GM18507 (cell line): ENCODE measurements around the gene FANCC.
"Not testable (repeated sequence)": the region's sequence is repeated elsewhere in the genome, so short reads cannot be mapped to it uniquely, and the experiment has no call there.

Experiments used
- DNase-seq: peaks from one replicate; pipeline ENCODE4 v3.0.0; 2011; ENCODE audit warnings: low read depth; ENCODE audit not compliant: insufficient read length; ENCODE audit errors: extremely low spot score
- FAIRE-seq: peaks from 2 replicates; lab custom pipeline; 2011; peaks lifted over from hg19 to GRCh38; lab: Jason Lieb, UNC

Gene FANCC

DNA sequence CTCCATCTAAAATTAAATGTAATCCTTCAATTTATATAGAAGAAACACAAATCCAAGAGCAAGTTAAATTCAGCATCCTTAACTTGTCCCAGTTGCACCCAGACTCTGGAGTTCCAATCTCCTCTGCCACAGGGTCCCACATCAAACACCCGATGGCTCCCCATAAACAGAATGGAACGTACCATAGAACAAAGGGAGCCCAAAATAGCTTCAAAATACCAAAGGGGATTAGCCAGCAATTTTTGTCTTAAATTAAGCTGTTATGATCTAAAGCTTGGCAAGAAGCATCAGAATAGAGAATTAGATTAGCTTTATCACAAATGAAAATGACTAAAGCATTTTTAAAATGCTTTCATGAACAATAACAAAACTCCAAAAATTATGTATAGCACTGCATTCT is 112.8 kb downstream of the FANCC start:
- DNase-seq (no peak), FAIRE-seq (no peak)

DNA sequence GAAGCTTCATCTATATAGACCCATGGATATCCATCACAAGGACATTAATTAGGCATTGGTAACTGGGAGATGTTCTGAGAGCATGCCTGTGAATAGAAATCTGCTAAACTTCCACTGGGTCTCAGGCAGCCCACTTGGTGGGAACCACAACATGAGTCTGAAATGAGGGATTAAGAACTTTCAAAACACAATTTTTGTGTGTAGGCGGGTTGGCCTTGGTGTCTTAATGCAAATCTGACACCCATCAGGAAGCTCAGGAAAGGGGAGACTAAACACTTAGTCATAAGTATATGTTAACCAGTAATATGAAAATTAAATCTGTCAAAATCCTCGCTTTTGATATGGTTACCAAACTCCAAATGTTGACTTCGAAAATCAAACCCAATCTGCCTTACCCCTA is 113.2 kb downstream of the FANCC start:
- no peak for DNase-seq
- no peak for FAIRE-seq

- not testable (repeated sequence) for FAIRE-seq, DNase-seq
These were observed 114.5 kb downstream of the FANCC start for GRCh38 chr9:95203019-95203418.

DNA sequence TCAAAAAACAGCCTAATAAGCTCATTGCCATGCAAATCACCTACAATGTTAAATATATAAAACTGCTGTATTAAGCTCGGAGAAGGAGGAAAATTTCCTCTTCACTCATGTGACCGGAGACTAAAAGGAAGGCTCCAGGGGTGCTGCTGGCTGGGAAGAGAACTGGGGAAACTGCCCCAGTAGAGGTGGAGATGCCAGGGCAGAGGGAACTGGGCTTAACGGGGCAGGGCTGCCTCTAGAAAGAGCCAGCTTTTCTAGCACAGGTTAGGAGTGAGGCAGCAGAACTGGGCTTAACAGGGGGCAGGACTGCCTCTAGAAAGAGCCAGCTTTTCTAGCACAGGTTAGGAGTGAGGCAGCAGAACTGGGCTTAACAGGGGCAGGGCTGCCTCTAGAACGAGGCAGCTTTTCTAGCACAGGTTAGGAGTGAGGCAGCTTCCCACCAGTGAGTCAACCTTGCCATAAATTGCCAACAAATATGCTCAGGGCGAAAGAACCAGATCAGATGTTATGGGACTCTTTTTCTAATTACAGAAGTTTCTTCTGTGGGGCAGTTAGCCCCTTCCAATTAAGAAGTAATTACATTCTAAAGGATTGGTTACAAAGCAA is 115.3 kb downstream of the FANCC start:
- FAIRE-seq (no peak), DNase-seq (no peak)

GRCh38 chr9:95201206-95201605 is 116.3 kb downstream of the FANCC start:
- DNase-seq (no peak), FAIRE-seq (no peak)

DNA sequence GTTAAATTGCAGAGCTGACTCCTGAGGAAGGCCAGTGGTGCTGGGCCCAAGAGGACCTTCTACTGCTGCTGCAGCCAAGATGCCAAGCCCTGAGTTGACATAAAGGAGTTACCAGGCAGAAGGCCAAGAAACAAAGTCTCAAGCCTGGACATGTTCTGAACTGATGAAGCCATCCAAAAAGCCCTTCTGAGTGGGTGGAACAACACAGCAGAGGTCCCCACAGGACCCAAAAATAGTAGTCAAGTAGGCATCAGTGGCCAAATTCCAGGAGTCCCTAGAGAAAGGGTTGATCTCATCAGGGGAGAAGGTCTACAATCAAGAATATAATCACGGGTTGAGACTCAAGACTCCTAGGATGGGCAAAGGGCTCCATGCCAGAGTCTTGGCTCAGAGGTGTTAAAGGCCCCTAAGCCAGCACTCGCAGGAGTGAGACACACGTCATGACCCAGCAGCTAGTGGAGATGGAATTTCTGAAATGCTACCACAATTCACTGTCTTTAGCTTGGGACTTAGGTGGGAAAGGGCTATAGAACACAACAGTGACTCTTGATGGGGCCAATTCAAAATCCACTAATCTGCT is 119.7 kb downstream of the FANCC start:
- FAIRE-seq (no peak), DNase-seq (no peak)

GRCh38 chr9:95193480-95193879 is 124.0 kb downstream of the FANCC start:
- no peak for FAIRE-seq
- DNase-seq: no peak

GRCh38 chr9:95193067-95193466 is 124.4 kb downstream of the FANCC start:
- DNase-seq (no peak), FAIRE-seq (no peak)

DNA sequence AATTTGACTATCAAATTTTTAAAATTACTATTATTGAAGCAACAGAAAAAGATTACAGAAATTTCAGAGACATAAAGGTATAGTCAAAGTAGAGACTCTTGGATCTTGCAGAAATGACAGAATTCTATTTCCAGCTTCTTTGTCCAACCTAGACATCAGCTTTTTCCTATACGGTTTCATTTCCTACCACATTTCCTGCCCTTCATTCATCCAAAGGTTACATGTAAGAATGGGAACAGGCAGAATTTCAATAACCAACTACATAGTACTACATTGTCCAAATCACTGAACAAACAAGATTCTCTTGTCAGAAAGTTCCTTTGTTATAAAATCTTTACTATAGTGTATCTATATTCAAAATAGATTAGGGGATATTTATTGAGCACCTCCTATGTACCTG is 124.9 kb downstream of the FANCC start:
- no peak for FAIRE-seq
- no peak for DNase-seq

DNA sequence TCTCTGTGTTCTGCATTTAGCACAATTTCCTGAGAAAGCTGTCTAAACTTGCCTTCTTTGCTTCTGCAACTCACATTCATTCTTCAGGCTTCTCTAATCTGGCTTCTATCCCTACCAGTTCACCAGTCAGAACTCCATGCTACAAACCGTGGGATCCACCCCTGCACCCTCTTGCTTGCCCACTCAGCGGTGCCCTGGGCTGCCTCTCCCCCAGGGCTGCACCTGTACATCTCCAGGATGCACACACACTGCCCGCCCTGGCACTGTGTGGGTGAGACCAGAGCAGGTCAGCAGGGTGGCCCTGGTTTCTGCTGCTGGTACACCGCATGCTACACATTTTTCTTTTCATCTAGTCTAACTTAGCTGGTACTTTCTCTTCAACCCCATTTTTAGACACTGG is 127.1 kb downstream of the FANCC start:
- DNase-seq (no peak), FAIRE-seq (no peak)

GRCh38 chr9:95189251-95190098 is 128.0 kb downstream of the FANCC start:
- no peak for FAIRE-seq
- DNase-seq: no peak

- DNase-seq (no peak), FAIRE-seq (no peak)
These were observed 129.1 kb downstream of the FANCC start for GRCh38 chr9:95188459-95188858.

- DNase-seq (no peak), FAIRE-seq (no peak)
These were observed 131.6 kb downstream of the FANCC start for GRCh38 chr9:95185956-95186355.

GRCh38 chr9:95182854-95183563 is 134.5 kb downstream of the FANCC start:
- FAIRE-seq (no peak), DNase-seq (no peak)

GRCh38 chr9:95181835-95182234 is 135.7 kb downstream of the FANCC start:
- DNase-seq (no peak), FAIRE-seq (no peak)

DNA sequence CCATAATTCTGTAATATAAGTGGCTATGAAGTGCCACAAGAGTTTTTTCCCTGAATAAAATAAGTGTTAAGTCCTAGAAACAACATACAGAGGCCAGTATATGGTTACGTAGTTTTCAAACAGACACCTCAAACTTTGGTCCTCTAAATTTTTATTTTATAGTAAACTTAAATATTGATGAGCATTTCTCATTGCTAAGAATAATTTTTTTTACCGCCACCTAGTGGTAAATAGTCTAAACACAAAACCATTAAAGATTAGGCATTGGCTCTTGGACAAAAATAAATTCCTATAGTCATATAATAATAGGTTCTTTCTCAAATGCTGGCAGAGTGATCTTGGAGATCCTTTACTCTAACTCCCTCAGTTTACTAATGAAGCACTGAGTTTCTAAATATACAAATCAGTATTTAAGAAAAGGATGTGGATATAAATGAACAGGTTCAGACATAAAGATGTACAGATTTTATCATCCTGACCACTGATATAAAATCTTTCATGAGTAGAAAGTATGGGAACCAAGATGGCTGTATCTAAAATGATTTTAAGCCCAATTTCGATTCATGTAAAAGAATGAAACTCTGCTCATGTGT is 136.2 kb downstream of the FANCC start:
- FAIRE-seq: no peak
- no peak for DNase-seq

DNA sequence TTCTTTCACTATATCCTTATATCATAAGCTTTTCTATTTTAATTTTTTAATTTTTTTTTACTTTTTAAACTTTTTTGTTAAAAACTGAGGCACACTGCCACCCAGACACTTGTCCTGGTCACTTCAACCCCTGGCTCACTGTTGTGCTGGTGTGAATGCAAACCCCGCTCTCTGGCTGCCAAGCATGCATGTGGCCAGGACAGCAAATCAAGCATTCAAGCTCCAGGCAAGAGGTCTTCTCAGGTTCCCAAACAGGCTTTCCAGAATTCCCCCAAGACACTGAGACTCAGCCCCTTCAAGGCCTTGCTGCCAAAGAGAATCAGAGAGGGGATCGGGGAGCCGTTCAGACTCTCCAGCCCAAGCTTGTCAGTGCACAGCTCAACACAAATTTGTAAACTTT is 139.9 kb downstream of the FANCC start:
- FAIRE-seq (no peak), DNase-seq (no peak)

- no peak for FAIRE-seq
- DNase-seq: no peak
These were observed 140.7 kb downstream of the FANCC start for GRCh38 chr9:95176755-95177319.

DNA sequence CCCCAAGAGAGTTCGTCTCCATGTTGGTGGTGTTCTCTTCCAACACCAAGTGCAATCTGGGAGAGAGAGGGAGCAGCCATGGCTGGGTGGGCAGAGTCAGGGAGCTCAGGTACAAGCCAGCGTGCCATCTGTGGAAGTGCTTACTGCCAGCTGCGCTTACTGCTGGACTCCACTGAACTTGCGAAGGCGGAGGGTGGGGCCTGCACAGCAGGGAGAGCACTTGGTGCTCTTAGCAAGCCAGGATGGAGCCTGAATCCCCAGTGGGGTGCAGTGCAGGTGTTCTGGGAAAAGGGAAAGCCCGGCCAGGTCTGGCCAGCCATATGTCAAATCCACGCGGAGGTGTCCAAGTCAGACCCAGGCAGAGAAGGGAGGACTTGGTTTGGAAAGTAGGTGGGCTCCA is 142.0 kb downstream of the FANCC start:
- no peak for DNase-seq

GRCh38 chr9:95174038-95174437 is 143.5 kb downstream of the FANCC start:
- no peak for DNase-seq
- no peak for FAIRE-seq

More for the DNA sequence above, 142.0 kb downstream of the FANCC start:
- FAIRE-seq: no peak
